ENCODE data around the gene KRT6C.
"Not testable (repeated sequence)": the region's sequence is repeated elsewhere in the genome, so short reads cannot be mapped to it uniquely, and the experiment has no call there.

Gene KRT6C

GRCh38 chr12:52495389-52495788 is 21.8 kb upstream of the KRT6C start:
- H3K36me3 ChIP-seq (ENCODE audit: control insufficient read depth, insufficient read depth, low read length): no peaks in the 10 kb centered on the region
- H2AFZ ChIP-seq: peak overlapping the region; percentile 26
- H3K4me3 ChIP-seq (ENCODE audit: low read depth, low read length): no peak overlapping the region
- H3K27ac ChIP-seq: no peak overlapping the region
- H3K9ac ChIP-seq: no peak overlapping the region
- no peaks in the 10 kb centered on the region for H3K27me3 ChIP-seq (ENCODE audit: control insufficient read depth, insufficient read depth, low read length)
- H3K4me1 ChIP-seq: peaks cover 15% of the 10 kb centered on the region
- no peaks in the 10 kb centered on the region for H3K9me3 ChIP-seq (ENCODE audit: control insufficient read depth, low read length)
- H3K4me2 ChIP-seq (ENCODE audit: low read length): no peak overlapping the region
- no peak for TF ChIP-seq CTCF (IDR thresholded peaks at IDR 0.05)
- no peaks in the 10 kb centered on the region for H3K79me2 ChIP-seq

GRCh38 chr12:52494518-52494917 is 20.9 kb upstream of the KRT6C start:
- TF ChIP-seq CTCF (IDR thresholded peaks at IDR 0.05): no peak
- H3K27me3 ChIP-seq (ENCODE audit: control insufficient read depth, insufficient read depth, low read length): no peaks in the 10 kb centered on the region
- no peak overlapping the region for H3K9ac ChIP-seq
- no peaks in the 10 kb centered on the region for H3K9me3 ChIP-seq (ENCODE audit: control insufficient read depth, low read length)
- no peaks in the 10 kb centered on the region for H3K79me2 ChIP-seq
- H3K27ac ChIP-seq: no peak overlapping the region
- no peaks in the 10 kb centered on the region for H3K36me3 ChIP-seq (ENCODE audit: control insufficient read depth, insufficient read depth, low read length)
- H3K4me1 ChIP-seq: peaks cover 15% of the 10 kb centered on the region
- H3K4me3 ChIP-seq (ENCODE audit: low read depth, low read length): no peak overlapping the region
- H3K4me2 ChIP-seq (ENCODE audit: low read length): no peak overlapping the region
- peak overlapping the region; percentile 12 for H2AFZ ChIP-seq

- Histone ChIP-seq H3K4me2 (ENCODE audit: low read length) (no peak overlapping the region), H3K27me3 (ENCODE audit: control insufficient read depth, insufficient read depth, low read length) (no peaks in the 10 kb centered on the region), H3K4me3 (ENCODE audit: low read depth, low read length) (no peak overlapping the region), H3K79me2 (no peaks in the 10 kb centered on the region), H3K27ac (no peak overlapping the region), H3K4me1 (peaks cover 15% of the 10 kb centered on the region), H3K9ac (no peak overlapping the region), H3K9me3 (ENCODE audit: control insufficient read depth, low read length) (no peaks in the 10 kb centered on the region), H3K36me3 (ENCODE audit: control insufficient read depth, insufficient read depth, low read length) (no peaks in the 10 kb centered on the region), H2AFZ (peak overlapping the region; percentile 12)
- no peak for TF ChIP-seq CTCF (IDR thresholded peaks at IDR 0.05)
These were observed 20.5 kb upstream of the KRT6C start for GRCh38 chr12:52494100-52494499.

GRCh38 chr12:52493172-52493571 is 19.6 kb upstream of the KRT6C start, which contains the start of gene KRT6A:
KRT6A (minus strand) TSS chr12:52493257; CDS start chr12:52493188, 69 bp downstream.
- Histone ChIP-seq H3K4me3 (ENCODE audit: low read depth, low read length) (no peak within 1 kb of the TSS), H3K9ac (no peak within 1 kb of the TSS), H2AFZ (no peak within 1 kb of the TSS), H3K79me2 (no peaks in the 10 kb centered on the region), H3K4me2 (ENCODE audit: low read length) (no peak within 1 kb of the TSS), H3K27me3 (ENCODE audit: control insufficient read depth, insufficient read depth, low read length) (no peaks in the 10 kb centered on the region), H3K9me3 (ENCODE audit: control insufficient read depth, low read length) (no peaks in the 10 kb centered on the region), H3K4me1 (peaks cover 15% of the 10 kb centered on the region), H3K36me3 (ENCODE audit: control insufficient read depth, insufficient read depth, low read length) (no peaks in the 10 kb centered on the region), H3K27ac (no peak within 1 kb of the TSS)
- TF ChIP-seq CTCF (IDR thresholded peaks at IDR 0.05): no peak

- not testable (repeated sequence) for H3K36me3 ChIP-seq (ENCODE audit: control insufficient read depth, insufficient read depth, low read length); H3K4me3 ChIP-seq (ENCODE audit: low read depth, low read length); H3K4me2 ChIP-seq (ENCODE audit: low read length); H3K79me2 ChIP-seq; H3K27ac ChIP-seq; H3K9ac ChIP-seq; H2AFZ ChIP-seq; H3K9me3 ChIP-seq (ENCODE audit: control insufficient read depth, low read length); H3K27me3 ChIP-seq (ENCODE audit: control insufficient read depth, insufficient read depth, low read length)
- peaks cover 15% of the 10 kb centered on the region for H3K4me1 ChIP-seq
These were observed 18.8 kb upstream of the KRT6C start for GRCh38 chr12:52492405-52492804.

- not testable (repeated sequence) for H3K4me3 ChIP-seq (ENCODE audit: low read depth, low read length); H3K27ac ChIP-seq; H3K36me3 ChIP-seq (ENCODE audit: control insufficient read depth, insufficient read depth, low read length); H3K4me2 ChIP-seq (ENCODE audit: low read length); H3K9ac ChIP-seq; H3K9me3 ChIP-seq (ENCODE audit: control insufficient read depth, low read length); H3K27me3 ChIP-seq (ENCODE audit: control insufficient read depth, insufficient read depth, low read length); H2AFZ ChIP-seq; H3K79me2 ChIP-seq
- peaks cover 15% of the 10 kb centered on the region for H3K4me1 ChIP-seq
These were observed 17.9 kb upstream of the KRT6C start for GRCh38 chr12:52491495-52491894.
